ENCODE measurements around the gene EPHA5.

DNA sequence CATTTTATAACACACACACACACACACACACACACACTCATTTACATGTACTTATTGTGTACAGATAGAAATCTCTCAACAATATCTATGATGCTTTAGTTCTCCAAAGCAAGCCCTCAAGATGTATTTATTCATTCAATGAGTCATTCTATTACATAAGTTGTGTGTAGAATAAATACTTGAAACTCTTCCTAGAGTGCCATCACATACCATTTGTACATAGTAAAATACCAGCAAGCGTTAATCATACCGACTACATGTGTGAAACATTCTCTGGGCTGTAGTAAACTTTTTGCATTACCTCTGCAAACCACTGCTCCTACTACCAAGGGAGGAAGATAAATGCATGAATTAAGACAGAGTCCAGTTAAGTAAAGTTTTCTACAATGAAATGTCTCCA is 70.9 kb downstream of the EPHA5 start:
- TF ChIP-seq, protein P1, sequence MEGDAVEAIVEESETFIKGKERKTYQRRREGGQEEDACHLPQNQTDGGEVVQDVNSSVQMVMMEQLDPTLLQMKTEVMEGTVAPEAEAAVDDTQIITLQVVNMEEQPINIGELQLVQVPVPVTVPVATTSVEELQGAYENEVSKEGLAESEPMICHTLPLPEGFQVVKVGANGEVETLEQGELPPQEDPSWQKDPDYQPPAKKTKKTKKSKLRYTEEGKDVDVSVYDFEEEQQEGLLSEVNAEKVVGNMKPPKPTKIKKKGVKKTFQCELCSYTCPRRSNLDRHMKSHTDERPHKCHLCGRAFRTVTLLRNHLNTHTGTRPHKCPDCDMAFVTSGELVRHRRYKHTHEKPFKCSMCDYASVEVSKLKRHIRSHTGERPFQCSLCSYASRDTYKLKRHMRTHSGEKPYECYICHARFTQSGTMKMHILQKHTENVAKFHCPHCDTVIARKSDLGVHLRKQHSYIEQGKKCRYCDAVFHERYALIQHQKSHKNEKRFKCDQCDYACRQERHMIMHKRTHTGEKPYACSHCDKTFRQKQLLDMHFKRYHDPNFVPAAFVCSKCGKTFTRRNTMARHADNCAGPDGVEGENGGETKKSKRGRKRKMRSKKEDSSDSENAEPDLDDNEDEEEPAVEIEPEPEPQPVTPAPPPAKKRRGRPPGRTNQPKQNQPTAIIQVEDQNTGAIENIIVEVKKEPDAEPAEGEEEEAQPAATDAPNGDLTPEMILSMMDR (IDR thresholded peaks at IDR 0.05) = no peak
- TF ChIP-seq, protein P2, sequence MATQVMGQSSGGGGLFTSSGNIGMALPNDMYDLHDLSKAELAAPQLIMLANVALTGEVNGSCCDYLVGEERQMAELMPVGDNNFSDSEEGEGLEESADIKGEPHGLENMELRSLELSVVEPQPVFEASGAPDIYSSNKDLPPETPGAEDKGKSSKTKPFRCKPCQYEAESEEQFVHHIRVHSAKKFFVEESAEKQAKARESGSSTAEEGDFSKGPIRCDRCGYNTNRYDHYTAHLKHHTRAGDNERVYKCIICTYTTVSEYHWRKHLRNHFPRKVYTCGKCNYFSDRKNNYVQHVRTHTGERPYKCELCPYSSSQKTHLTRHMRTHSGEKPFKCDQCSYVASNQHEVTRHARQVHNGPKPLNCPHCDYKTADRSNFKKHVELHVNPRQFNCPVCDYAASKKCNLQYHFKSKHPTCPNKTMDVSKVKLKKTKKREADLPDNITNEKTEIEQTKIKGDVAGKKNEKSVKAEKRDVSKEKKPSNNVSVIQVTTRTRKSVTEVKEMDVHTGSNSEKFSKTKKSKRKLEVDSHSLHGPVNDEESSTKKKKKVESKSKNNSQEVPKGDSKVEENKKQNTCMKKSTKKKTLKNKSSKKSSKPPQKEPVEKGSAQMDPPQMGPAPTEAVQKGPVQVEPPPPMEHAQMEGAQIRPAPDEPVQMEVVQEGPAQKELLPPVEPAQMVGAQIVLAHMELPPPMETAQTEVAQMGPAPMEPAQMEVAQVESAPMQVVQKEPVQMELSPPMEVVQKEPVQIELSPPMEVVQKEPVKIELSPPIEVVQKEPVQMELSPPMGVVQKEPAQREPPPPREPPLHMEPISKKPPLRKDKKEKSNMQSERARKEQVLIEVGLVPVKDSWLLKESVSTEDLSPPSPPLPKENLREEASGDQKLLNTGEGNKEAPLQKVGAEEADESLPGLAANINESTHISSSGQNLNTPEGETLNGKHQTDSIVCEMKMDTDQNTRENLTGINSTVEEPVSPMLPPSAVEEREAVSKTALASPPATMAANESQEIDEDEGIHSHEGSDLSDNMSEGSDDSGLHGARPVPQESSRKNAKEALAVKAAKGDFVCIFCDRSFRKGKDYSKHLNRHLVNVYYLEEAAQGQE (IDR thresholded peaks at IDR 0.05; ENCODE audit: insufficient read depth in 1 of 2, low read depth in 2 of 2, low read length in 1 of 2) = no peak
- TF ChIP-seq POLR2AphosphoS5 (IDR thresholded peaks at IDR 0.05; ENCODE audit: low read depth, low read length) (no peak), TCF7L2 (IDR thresholded peaks at IDR 0.05; ENCODE audit: low read depth, low read length) (no peak)
